Measurements from ENCODE around the gene ELP4.

- TF ChIP-seq, protein P1, sequence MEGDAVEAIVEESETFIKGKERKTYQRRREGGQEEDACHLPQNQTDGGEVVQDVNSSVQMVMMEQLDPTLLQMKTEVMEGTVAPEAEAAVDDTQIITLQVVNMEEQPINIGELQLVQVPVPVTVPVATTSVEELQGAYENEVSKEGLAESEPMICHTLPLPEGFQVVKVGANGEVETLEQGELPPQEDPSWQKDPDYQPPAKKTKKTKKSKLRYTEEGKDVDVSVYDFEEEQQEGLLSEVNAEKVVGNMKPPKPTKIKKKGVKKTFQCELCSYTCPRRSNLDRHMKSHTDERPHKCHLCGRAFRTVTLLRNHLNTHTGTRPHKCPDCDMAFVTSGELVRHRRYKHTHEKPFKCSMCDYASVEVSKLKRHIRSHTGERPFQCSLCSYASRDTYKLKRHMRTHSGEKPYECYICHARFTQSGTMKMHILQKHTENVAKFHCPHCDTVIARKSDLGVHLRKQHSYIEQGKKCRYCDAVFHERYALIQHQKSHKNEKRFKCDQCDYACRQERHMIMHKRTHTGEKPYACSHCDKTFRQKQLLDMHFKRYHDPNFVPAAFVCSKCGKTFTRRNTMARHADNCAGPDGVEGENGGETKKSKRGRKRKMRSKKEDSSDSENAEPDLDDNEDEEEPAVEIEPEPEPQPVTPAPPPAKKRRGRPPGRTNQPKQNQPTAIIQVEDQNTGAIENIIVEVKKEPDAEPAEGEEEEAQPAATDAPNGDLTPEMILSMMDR (conservative IDR thresholded peaks at IDR 0.05; ENCODE audit: low read length), result no peak
- TF ChIP-seq EZH2phosphoT487 (IDR thresholded peaks at IDR 0.05; ENCODE audit: borderline replicate concordance), result no peak
These were observed 118.5 kb downstream of the ELP4 start for GRCh38 chr11:31628111-31628510.
